ENCODE results near the gene SLC22A16. TPM values are rescaled to one million over a fixed set of nuclear protein-coding genes. Genes with fewer than 3 reads are reported as not detected.
"Not testable (repeated sequence)": the region's sequence is repeated elsewhere in the genome, so short reads cannot be mapped to it uniquely, and the experiment has no call there.

SLC22A16 gene
- total and polyA plus RNA-seq, 2 experiments from 2014 or later: not detected

DNA sequence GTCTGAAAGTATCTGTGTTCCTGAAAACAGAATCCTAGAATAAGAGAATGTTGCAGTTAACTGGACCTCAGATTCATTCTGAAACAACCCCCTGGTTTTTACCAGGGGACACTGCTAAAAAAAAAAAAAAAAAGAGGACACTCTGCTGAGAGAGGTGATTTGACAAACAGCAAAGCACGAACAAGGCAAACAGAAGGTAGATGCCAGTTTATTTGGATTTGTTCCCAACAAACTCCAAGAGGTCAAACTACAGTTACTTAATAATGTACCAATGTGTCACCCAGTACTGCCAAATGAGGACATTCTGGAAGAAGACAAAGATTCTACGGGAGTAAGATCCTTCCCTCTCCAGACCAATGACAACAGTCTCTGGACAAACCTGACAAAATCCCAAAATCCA is 40.6 kb upstream of the SLC22A16 start:
- Histone ChIP-seq H3K9me2 (ENCODE audit: insufficient read depth) (no peaks in the 10 kb centered on the region), H4K20me1 (ENCODE audit: insufficient read depth) (no peaks in the 10 kb centered on the region), H3K9me3 (ENCODE audit: low read depth) (no peaks in the 10 kb centered on the region), H2AFZ (no peak overlapping the region), H3K4me2 (ENCODE audit: unreplicated experiment) (no peak overlapping the region), H3K9ac (no peak overlapping the region), H3K36me3 (ENCODE audit: low read depth) (no peaks in the 10 kb centered on the region), H3K27me3 (replicated peaks; ENCODE audit: insufficient read depth) (peaks cover 25% of the 10 kb centered on the region), H3K27ac (no peak overlapping the region), H3K79me2 (ENCODE audit: insufficient read depth) (no peaks in the 10 kb centered on the region), H3F3A (ENCODE audit: insufficient read depth) (no peaks in the 10 kb centered on the region), H3K4me1 (ENCODE audit: insufficient read depth) (no peaks in the 10 kb centered on the region; the same call in 1 of the 2 replicates), H3K4me3 (no peak overlapping the region)
- in situ Hi-C loops (cut with MboI): loop anchor here (25.0 kb wide), 1 partner anchor 695 kb away; no protein-coding TSS in a partner anchor
- DNase-seq: no peak
- WGBS, 2 experiments (ENCODE audit: low coverage in 1 of 2, low lambda C conversion rate in 2 of 2, missing lambda C conversion rate in 2 of 2): 42 to 48% methylated on average over 2 of the region's 2 CpGs
- TF ChIP-seq EZH2 (IDR thresholded peaks at IDR 0.05; ENCODE audit: insufficient read depth, poor library complexity, severe bottlenecking): no peak
- no peak for TF ChIP-seq EZH2phosphoT487 (IDR thresholded peaks at IDR 0.05; ENCODE audit: insufficient read depth, low read depth)

DNA sequence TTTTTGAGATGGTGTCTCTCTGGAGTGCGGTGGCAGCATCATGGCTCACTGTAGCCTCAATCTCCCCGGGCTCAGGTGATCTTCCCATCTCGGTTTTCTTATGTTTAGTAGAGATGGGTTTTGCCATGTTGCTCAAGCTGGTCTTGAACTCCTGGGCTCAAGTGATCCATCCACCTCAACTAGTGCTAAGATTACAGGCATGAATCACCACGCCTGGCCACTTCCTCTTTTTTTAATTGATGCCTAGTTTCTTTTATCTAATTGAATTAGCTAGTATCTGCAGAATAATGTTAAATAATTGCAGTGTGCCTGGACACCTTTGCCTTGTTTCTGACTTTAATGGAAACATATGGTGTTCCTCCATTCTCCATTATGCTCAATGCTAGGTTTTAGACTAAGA is 38.4 kb upstream of the SLC22A16 start:
- in situ Hi-C loops (cut with MboI): loop anchor here (25.0 kb wide), 1 partner anchor 697 kb away; no protein-coding TSS in a partner anchor
- TF ChIP-seq EZH2 (IDR thresholded peaks at IDR 0.05; ENCODE audit: insufficient read depth, poor library complexity, severe bottlenecking) (no peak), EZH2phosphoT487 (IDR thresholded peaks at IDR 0.05; ENCODE audit: insufficient read depth, low read depth) (no peak)
- Histone ChIP-seq H3K9me3 (ENCODE audit: low read depth) (no peaks in the 10 kb centered on the region), H3F3A (ENCODE audit: insufficient read depth) (peaks cover 8% of the 10 kb centered on the region), H3K4me2 (ENCODE audit: unreplicated experiment) (no peak overlapping the region), H3K27ac (no peak overlapping the region), H3K27me3 (replicated peaks; ENCODE audit: insufficient read depth) (peaks cover 27% of the 10 kb centered on the region), H2AFZ (no peak overlapping the region), H3K36me3 (ENCODE audit: low read depth) (no peaks in the 10 kb centered on the region), H3K79me2 (ENCODE audit: insufficient read depth) (no peaks in the 10 kb centered on the region), H3K9ac (no peak overlapping the region), H4K20me1 (ENCODE audit: insufficient read depth) (no peaks in the 10 kb centered on the region), H3K4me1 (ENCODE audit: insufficient read depth) (peaks cover 9% of the 10 kb centered on the region), H3K9me2 (ENCODE audit: insufficient read depth) (no peaks in the 10 kb centered on the region), H3K4me3 (no peak overlapping the region)
- WGBS, 2 experiments (ENCODE audit: low coverage in 1 of 2, low lambda C conversion rate in 2 of 2, missing lambda C conversion rate in 2 of 2): 68 to 73% methylated on average over 4 of the region's 4 CpGs
- DNase-seq: no peak

DNA sequence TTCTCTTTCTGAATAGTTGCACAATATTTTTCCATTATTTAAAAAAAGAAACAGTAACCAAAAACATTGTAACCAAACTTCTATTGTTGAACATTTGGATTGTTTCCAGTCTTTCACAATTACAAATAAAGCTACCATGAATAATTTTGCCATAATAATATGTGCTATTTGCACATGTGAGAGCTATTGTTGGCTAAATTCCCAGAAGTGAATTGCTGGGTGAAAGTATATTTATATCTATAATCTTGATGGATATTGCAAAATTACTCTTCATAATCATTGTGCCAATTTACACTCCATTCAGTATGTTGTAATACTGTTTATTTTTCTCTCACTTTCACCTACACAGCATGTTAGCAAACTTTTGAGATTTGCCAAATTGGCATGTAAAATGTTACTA is 36.6 kb upstream of the SLC22A16 start:
- H3K9me2 ChIP-seq (ENCODE audit: insufficient read depth): no peaks in the 10 kb centered on the region
- H3K27me3 ChIP-seq (replicated peaks; ENCODE audit: insufficient read depth): peaks cover 34% of the 10 kb centered on the region
- no peak overlapping the region for H3K4me2 ChIP-seq (ENCODE audit: unreplicated experiment)
- DNase-seq: no peak
- H3K9ac ChIP-seq: no peak overlapping the region
- H4K20me1 ChIP-seq (ENCODE audit: insufficient read depth): no peaks in the 10 kb centered on the region
- no peak overlapping the region for H3K4me3 ChIP-seq
- in situ Hi-C loops (cut with MboI): loop anchor here (25.0 kb wide), 1 partner anchor 699 kb away; no protein-coding TSS in a partner anchor
- no peaks in the 10 kb centered on the region for H3K9me3 ChIP-seq (ENCODE audit: low read depth)
- no peak overlapping the region for H3K27ac ChIP-seq
- H3K36me3 ChIP-seq (ENCODE audit: low read depth): no peaks in the 10 kb centered on the region
- H3K4me1 ChIP-seq (ENCODE audit: insufficient read depth): peaks cover 16% of the 10 kb centered on the region
- TF ChIP-seq EZH2 (IDR thresholded peaks at IDR 0.05; ENCODE audit: insufficient read depth, poor library complexity, severe bottlenecking) (no peak), EZH2phosphoT487 (IDR thresholded peaks at IDR 0.05; ENCODE audit: insufficient read depth, low read depth) (no peak)
- no peaks in the 10 kb centered on the region for H3K79me2 ChIP-seq (ENCODE audit: insufficient read depth)
- no peak overlapping the region for H2AFZ ChIP-seq
- H3F3A ChIP-seq (ENCODE audit: insufficient read depth): peaks cover 15% of the 10 kb centered on the region

DNA sequence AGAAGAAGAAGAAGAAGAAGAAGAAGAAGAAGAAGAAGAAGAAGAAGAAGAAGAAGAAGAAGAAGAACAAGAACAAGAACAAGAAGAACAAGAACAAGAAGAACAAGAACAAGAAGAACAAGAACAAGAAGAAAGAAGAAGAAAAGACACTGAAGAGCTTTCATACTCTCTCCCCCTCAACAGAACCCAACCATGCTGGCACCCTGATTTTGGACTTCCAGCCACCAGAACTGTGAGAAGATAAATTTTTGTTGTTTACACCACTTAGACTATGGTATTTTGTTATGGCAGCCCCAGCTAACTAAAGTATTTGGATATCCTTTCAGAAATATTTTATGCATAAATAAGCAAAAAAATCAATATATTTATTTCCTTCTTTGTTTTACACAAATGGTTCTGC is 36.1 kb upstream of the SLC22A16 start:
- DNase-seq; H3K9me2 ChIP-seq (ENCODE audit: insufficient read depth); H3K4me3 ChIP-seq; H3K4me2 ChIP-seq (ENCODE audit: unreplicated experiment); H3K27ac ChIP-seq; H4K20me1 ChIP-seq (ENCODE audit: insufficient read depth); H3K9me3 ChIP-seq (ENCODE audit: low read depth); H3K36me3 ChIP-seq (ENCODE audit: low read depth); H2AFZ ChIP-seq; H3K79me2 ChIP-seq (ENCODE audit: insufficient read depth); H3K9ac ChIP-seq: not testable (repeated sequence)
- peaks cover 16% of the 10 kb centered on the region for H3K4me1 ChIP-seq (ENCODE audit: insufficient read depth)
- in situ Hi-C loops (cut with MboI): loop anchor here (25.0 kb wide), 1 partner anchor 700 kb away; no protein-coding TSS in a partner anchor
- peaks cover 15% of the 10 kb centered on the region for H3F3A ChIP-seq (ENCODE audit: insufficient read depth)
- H3K27me3 ChIP-seq (replicated peaks; ENCODE audit: insufficient read depth): peaks cover 37% of the 10 kb centered on the region

DNA sequence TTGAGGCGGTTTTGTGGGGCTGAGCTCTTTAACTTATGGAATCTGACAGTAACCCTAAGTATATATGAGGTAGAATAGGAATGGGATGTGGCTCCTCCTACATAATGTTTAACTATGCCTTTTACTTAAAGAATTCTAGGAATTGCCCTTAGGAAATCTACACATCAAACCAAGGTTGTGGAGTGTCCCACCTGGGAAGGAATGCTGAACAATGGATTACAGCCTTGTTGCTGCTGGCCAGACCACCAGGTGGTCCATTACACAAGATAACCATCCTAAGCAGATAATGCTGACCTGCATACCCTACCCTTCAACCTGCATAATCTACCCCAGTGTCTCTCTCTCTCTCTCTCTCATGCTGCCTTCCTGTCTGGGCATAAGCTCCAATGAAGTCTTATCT is 35.0 kb upstream of the SLC22A16 start:
- no peak overlapping the region for H3K4me2 ChIP-seq (ENCODE audit: unreplicated experiment)
- TF ChIP-seq EZH2phosphoT487 (IDR thresholded peaks at IDR 0.05; ENCODE audit: insufficient read depth, low read depth) (no peak), EZH2 (IDR thresholded peaks at IDR 0.05; ENCODE audit: insufficient read depth, poor library complexity, severe bottlenecking) (no peak)
- H2AFZ ChIP-seq: no peak overlapping the region
- no peaks in the 10 kb centered on the region for H3K9me3 ChIP-seq (ENCODE audit: low read depth)
- H3K27me3 ChIP-seq (replicated peaks; ENCODE audit: insufficient read depth): peaks cover 43% of the 10 kb centered on the region
- no peaks in the 10 kb centered on the region for H3K79me2 ChIP-seq (ENCODE audit: insufficient read depth)
- H3K9me2 ChIP-seq (ENCODE audit: insufficient read depth): no peaks in the 10 kb centered on the region
- no peak overlapping the region for H3K4me3 ChIP-seq
- peaks cover 15% of the 10 kb centered on the region for H3F3A ChIP-seq (ENCODE audit: insufficient read depth)
- no peaks in the 10 kb centered on the region for H4K20me1 ChIP-seq (ENCODE audit: insufficient read depth)
- no peak overlapping the region for H3K9ac ChIP-seq
- no peak for DNase-seq
- no peaks in the 10 kb centered on the region for H3K36me3 ChIP-seq (ENCODE audit: low read depth)
- 89 to 100% methylated on average over 1 of the region's 1 CpG for WGBS, 2 experiments (ENCODE audit: low coverage in 1 of 2, low lambda C conversion rate in 2 of 2, missing lambda C conversion rate in 2 of 2)
- in situ Hi-C loops (cut with MboI): loop anchor here (25.0 kb wide), 1 partner anchor 701 kb away; no protein-coding TSS in a partner anchor
- H3K4me1 ChIP-seq (ENCODE audit: insufficient read depth): peaks cover 16% of the 10 kb centered on the region
- no peak overlapping the region for H3K27ac ChIP-seq
